Measurements from ENCODE around the gene COL1A2. TPM values are rescaled to one million over a fixed set of nuclear protein-coding genes. Genes with fewer than 3 reads are reported as not detected.

COL1A2 gene
- total RNA-seq, 1 experiment from 2014 or later: 3.0 TPM

DNA sequence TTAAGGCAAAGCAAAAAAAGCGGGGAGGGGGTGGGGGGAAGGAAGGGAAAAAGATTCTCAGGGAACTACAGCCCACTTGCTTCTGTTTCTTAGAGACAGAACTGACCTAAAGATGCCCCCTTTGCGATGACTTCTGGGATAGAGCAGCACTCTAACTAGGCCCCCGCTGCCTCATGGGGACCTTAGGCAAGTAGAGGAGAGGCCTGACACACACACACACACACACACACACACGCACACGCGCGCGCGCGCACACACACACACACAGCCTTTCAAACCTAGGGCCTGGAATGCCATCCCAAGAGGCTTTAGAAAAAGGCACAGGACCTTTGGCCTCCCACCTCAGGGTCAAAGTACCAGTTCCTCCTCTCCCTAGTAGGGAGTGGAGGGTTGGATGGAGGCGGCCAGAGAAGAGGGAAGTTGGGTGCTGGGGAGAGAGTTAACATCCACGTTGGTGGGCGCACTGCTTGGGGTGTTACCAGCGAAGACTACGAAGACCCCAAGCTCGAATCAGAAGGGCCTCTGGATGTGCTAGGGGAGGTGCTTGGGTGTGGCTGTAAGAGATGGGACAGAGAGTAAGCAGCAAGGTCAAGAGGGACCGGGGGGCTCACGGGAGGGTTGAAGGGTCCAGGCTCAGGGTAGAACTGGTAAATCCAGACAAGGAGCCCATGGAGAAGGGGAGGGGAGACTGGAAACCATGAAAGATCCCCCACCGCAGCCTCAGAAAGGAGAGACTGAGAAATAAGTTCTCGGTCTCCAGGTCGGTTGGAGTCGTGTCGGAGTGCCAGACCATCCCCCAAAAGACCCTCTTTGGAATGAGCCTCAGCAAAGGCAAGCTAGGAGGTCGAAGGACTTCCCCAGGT, 1.2 kb upstream of the COL1A2 start:
- H3K27me3 ChIP-seq (ENCODE audit: insufficient read depth, low read length): no peaks in the 10 kb centered on the region
- H3K9me2 ChIP-seq (ENCODE audit: insufficient read depth): no peaks in the 10 kb centered on the region
- ChIA-PET POLR2A (no interaction called here), CTCF (interaction anchor here (2.7 to 2.9 kb wide), 2 partner anchors 97 to 104 kb away, joined by 47 to 89 read pairs; no protein-coding TSS in a partner anchor), RAD21 (ENCODE audit: low non-redundant PET in 1 of 2, low total read pairs in 2 of 2, uncharacterized antibody in 2 of 2, unreplicated experiment in 2 of 2) (interaction anchor here in 1 of 2 experiments (2.1 kb wide), 1 partner anchor 97 kb away, joined by 12 read pairs; no protein-coding TSS in a partner anchor)
- TF ChIP-seq, protein P1, sequence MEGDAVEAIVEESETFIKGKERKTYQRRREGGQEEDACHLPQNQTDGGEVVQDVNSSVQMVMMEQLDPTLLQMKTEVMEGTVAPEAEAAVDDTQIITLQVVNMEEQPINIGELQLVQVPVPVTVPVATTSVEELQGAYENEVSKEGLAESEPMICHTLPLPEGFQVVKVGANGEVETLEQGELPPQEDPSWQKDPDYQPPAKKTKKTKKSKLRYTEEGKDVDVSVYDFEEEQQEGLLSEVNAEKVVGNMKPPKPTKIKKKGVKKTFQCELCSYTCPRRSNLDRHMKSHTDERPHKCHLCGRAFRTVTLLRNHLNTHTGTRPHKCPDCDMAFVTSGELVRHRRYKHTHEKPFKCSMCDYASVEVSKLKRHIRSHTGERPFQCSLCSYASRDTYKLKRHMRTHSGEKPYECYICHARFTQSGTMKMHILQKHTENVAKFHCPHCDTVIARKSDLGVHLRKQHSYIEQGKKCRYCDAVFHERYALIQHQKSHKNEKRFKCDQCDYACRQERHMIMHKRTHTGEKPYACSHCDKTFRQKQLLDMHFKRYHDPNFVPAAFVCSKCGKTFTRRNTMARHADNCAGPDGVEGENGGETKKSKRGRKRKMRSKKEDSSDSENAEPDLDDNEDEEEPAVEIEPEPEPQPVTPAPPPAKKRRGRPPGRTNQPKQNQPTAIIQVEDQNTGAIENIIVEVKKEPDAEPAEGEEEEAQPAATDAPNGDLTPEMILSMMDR (IDR thresholded peaks at IDR 0.05 in 2 of 3, conservative IDR thresholded peaks at IDR 0.05 in 1 of 3; ENCODE audit: borderline replicate concordance in 1 of 3, insufficient read depth in 1 of 3, low read depth in 2 of 3, low read length in 2 of 3): no peak
- TF ChIP-seq EZH2phosphoT487 (IDR thresholded peaks at IDR 0.05; ENCODE audit: borderline replicate concordance): no peak
- no peak for TF ChIP-seq SRF (IDR thresholded peaks at IDR 0.05; ENCODE audit: low read depth)
- TF ChIP-seq, protein P2, sequence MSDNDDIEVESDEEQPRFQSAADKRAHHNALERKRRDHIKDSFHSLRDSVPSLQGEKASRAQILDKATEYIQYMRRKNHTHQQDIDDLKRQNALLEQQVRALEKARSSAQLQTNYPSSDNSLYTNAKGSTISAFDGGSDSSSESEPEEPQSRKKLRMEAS (IDR thresholded peaks at IDR 0.05): no peak
- no peak for TF ChIP-seq RAD21 (IDR thresholded peaks at IDR 0.05; ENCODE audit: low read depth)
- no peaks in the 10 kb centered on the region for H3K36me3 ChIP-seq (ENCODE audit: control insufficient read depth in 1 of 2, insufficient read depth in 2 of 2, low read length in 2 of 2)
- no peaks in the 10 kb centered on the region for H4K20me1 ChIP-seq (ENCODE audit: insufficient read depth)
- no peak overlapping the region for H2AFZ ChIP-seq (ENCODE audit: low read depth, low read length, poor library complexity, severe bottlenecking)
- DNase-seq (ENCODE audit: low read depth, low spot score) (no peak), ATAC-seq (no peak)
- H3K4me2 ChIP-seq (ENCODE audit: low read length): no peak overlapping the region
- H3K27ac ChIP-seq (ENCODE audit: low read depth, low read length): no peak overlapping the region
- intact Hi-C loops (cut with micrococcal nuclease): no loop called here
- H3K4me1 ChIP-seq (ENCODE audit: control insufficient read depth in 1 of 2, insufficient read depth in 2 of 2, low read length in 2 of 2): no peaks in the 10 kb centered on the region
- no TSS peak for BruUV-seq (replicated peaks)
- H3K9me3 ChIP-seq (ENCODE audit: control insufficient read depth in 1 of 2, insufficient read depth in 1 of 2, low read depth in 1 of 2, low read length in 2 of 2): no peaks in the 10 kb centered on the region
- H3K9ac ChIP-seq (ENCODE audit: low read length): no peak overlapping the region
- H3K79me2 ChIP-seq (ENCODE audit: insufficient read depth, low read length): no peaks in the 10 kb centered on the region
- H3K4me3 ChIP-seq (replicated peaks in 1 of 2; ENCODE audit: low read depth in 1 of 2, low read length in 2 of 2): no peak overlapping the region

DNA sequence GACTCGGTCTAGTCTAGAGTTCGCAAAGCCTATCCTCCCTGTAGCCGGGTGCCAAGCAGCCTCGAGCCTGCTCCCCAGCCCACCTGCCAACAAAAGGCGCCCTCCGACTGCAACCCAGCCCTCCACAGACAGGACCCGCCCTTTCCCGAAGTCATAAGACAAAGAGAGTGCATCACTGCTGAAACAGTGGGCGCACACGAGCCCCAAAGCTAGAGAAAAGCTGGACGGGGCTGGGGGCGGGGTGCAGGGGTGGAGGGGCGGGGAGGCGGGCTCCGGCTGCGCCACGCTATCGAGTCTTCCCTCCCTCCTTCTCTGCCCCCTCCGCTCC, 622 bp upstream of the COL1A2 start:
- DNase-seq (ENCODE audit: low read depth, low spot score): no peak
- Histone ChIP-seq H3K36me3 (ENCODE audit: control insufficient read depth in 1 of 2, insufficient read depth in 2 of 2, low read length in 2 of 2) (no peaks in the 10 kb centered on the region), H3K9ac (ENCODE audit: low read length) (no peak overlapping the region), H3K4me1 (ENCODE audit: control insufficient read depth in 1 of 2, insufficient read depth in 2 of 2, low read length in 2 of 2) (no peaks in the 10 kb centered on the region), H2AFZ (ENCODE audit: low read depth, low read length, poor library complexity, severe bottlenecking) (no peak overlapping the region), H3K9me3 (ENCODE audit: control insufficient read depth in 1 of 2, insufficient read depth in 1 of 2, low read depth in 1 of 2, low read length in 2 of 2) (no peaks in the 10 kb centered on the region), H3K27ac (ENCODE audit: low read depth, low read length) (no peak overlapping the region), H3K4me3 (replicated peaks in 1 of 2; ENCODE audit: low read depth in 1 of 2, low read length in 2 of 2) (no peak overlapping the region), H3K4me2 (ENCODE audit: low read length) (no peak overlapping the region), H3K9me2 (ENCODE audit: insufficient read depth) (no peaks in the 10 kb centered on the region), H3K27me3 (ENCODE audit: insufficient read depth, low read length) (no peaks in the 10 kb centered on the region), H3K79me2 (ENCODE audit: insufficient read depth, low read length) (no peaks in the 10 kb centered on the region), H4K20me1 (ENCODE audit: insufficient read depth) (no peaks in the 10 kb centered on the region)
- POLR2A ChIA-PET: no interaction called here
- ATAC-seq: no peak
- RAD21 ChIA-PET (ENCODE audit: low non-redundant PET in 1 of 2, low total read pairs in 2 of 2, uncharacterized antibody in 2 of 2, unreplicated experiment in 2 of 2): interaction anchor here (2.1 kb wide), 2 partner anchors 98 to 105 kb away, joined by 12 to 14 read pairs; no protein-coding TSS in a partner anchor
- CTCF ChIA-PET: interaction anchor here (2.7 to 2.9 kb wide), 2 partner anchors 98 to 105 kb away, joined by 47 to 89 read pairs; no protein-coding TSS in a partner anchor
- BruUV-seq (replicated peaks): no TSS peak
- intact Hi-C loops (cut with micrococcal nuclease): no loop called here
- TF ChIP-seq ZNF274 (IDR thresholded peaks at IDR 0.05; ENCODE audit: low read depth, low read length) (no peak), POLR2AphosphoS5 (IDR thresholded peaks at IDR 0.05; ENCODE audit: low read depth, low read length) (no peak), EZH2phosphoT487 (IDR thresholded peaks at IDR 0.05; ENCODE audit: borderline replicate concordance) (no peak), FOSL1 (IDR thresholded peaks at IDR 0.05; ENCODE audit: low read depth) (no peak), SRF (IDR thresholded peaks at IDR 0.05; ENCODE audit: low read depth) (no peak), ZFX (IDR thresholded peaks at IDR 0.05) (no peak), SIN3A (IDR thresholded peaks at IDR 0.05; ENCODE audit: low read depth) (no peak)
- TF ChIP-seq, protein P1 (IDR thresholded peaks at IDR 0.05 in 2 of 3, conservative IDR thresholded peaks at IDR 0.05 in 1 of 3; ENCODE audit: borderline replicate concordance in 1 of 3, insufficient read depth in 1 of 3, low read depth in 2 of 3, low read length in 2 of 3): no peak

All from HCT116 (cell line).